ENCODE results near the gene CTNNA3. TPM values are rescaled to one million over a fixed set of nuclear protein-coding genes. Genes with fewer than 3 reads are reported as not detected.

Gene CTNNA3
- total RNA-seq, 4 donors from 2014 or later, result 14.3 to 49.5 (median 24.2) TPM

GRCh38 chr10:66777665-66778064 is 918.3 kb downstream of the CTNNA3 start:
- no peak overlapping the region for H3K4me3 ChIP-seq
- DNase-seq (no peak), ATAC-seq (no peak)
- TF ChIP-seq CTCF (IDR thresholded peaks at IDR 0.05 in 4 of 5, conservative IDR thresholded peaks at IDR 0.05 in 1 of 5) (no peak), POLR2A (IDR thresholded peaks at IDR 0.05) (no peak)
- H3K4me1 ChIP-seq, result peaks cover 6% of the 10 kb centered on the region in 2 donors
- no peak overlapping the region for H3K27ac ChIP-seq
- no peaks in the 10 kb centered on the region for H3K27me3 ChIP-seq
- no peaks in the 10 kb centered on the region for H3K9me3 ChIP-seq
- no peaks in the 10 kb centered on the region for H3K36me3 ChIP-seq
- intact Hi-C loops (cut with DNase I; ENCODE audit: low total_unique reads) (no loop called here), in situ Hi-C loops (cut with MboI; ENCODE audit: low sequenced_read_pairs in 4 of 4) (no loop called here)

GRCh38 chr10:66773472-66773817 is 922.5 kb downstream of the CTNNA3 start:
- ATAC-seq (no peak), DNase-seq (no peak)
- TF ChIP-seq CTCF (IDR thresholded peaks at IDR 0.05 in 4 of 5, conservative IDR thresholded peaks at IDR 0.05 in 1 of 5) (no peak), POLR2A (IDR thresholded peaks at IDR 0.05) (no peak)
- Histone ChIP-seq H3K9me3 (no peaks in the 10 kb centered on the region), H3K27ac (no peak overlapping the region), H3K36me3 (no peaks in the 10 kb centered on the region), H3K4me3 (no peak overlapping the region), H3K27me3 (no peaks in the 10 kb centered on the region), H3K4me1 (no peaks in the 10 kb centered on the region)
- in situ Hi-C loops (cut with MboI; ENCODE audit: low sequenced_read_pairs in 4 of 4), result no loop called here
- intact Hi-C loops (cut with DNase I; ENCODE audit: low total_unique reads), result no loop called here

GRCh38 chr10:66772548-66773471 is 923.2 kb downstream of the CTNNA3 start:
- no peak for ATAC-seq
- Histone ChIP-seq H3K4me3 (no peak overlapping the region), H3K27me3 (no peaks in the 10 kb centered on the region), H3K27ac (no peak overlapping the region), H3K36me3 (no peaks in the 10 kb centered on the region), H3K9me3 (no peaks in the 10 kb centered on the region), H3K4me1 (no peaks in the 10 kb centered on the region)
- TF ChIP-seq CTCF (IDR thresholded peaks at IDR 0.05 in 4 of 5, conservative IDR thresholded peaks at IDR 0.05 in 1 of 5) (no peak), POLR2A (IDR thresholded peaks at IDR 0.05) (no peak)
- intact Hi-C loops (cut with DNase I; ENCODE audit: low total_unique reads) (no loop called here), in situ Hi-C loops (cut with MboI; ENCODE audit: low sequenced_read_pairs in 4 of 4) (no loop called here)
- no peak for DNase-seq

GRCh38 chr10:66767707-66768106 is 928.3 kb downstream of the CTNNA3 start:
- in situ Hi-C loops (cut with MboI; ENCODE audit: low sequenced_read_pairs in 4 of 4) (no loop called here), intact Hi-C loops (cut with DNase I; ENCODE audit: low total_unique reads) (no loop called here)
- no peaks in the 10 kb centered on the region for H3K27me3 ChIP-seq
- ATAC-seq (no peak), DNase-seq (no peak)
- no peaks in the 10 kb centered on the region for H3K36me3 ChIP-seq
- no peak for TF ChIP-seq POLR2A (IDR thresholded peaks at IDR 0.05)
- TF ChIP-seq CTCF (IDR thresholded peaks at IDR 0.05 in 4 of 5, conservative IDR thresholded peaks at IDR 0.05 in 1 of 5), result no peak
- no peaks in the 10 kb centered on the region for H3K9me3 ChIP-seq
- H3K27ac ChIP-seq, result no peak overlapping the region
- H3K4me1 ChIP-seq, result no peaks in the 10 kb centered on the region
- no peak overlapping the region for H3K4me3 ChIP-seq
